GM13976 (cell line): ENCODE results near the gene MAGEA2.
"Not testable (repeated sequence)": the region's sequence is repeated elsewhere in the genome, so short reads cannot be mapped to it uniquely, and the experiment has no call there.

Source experiments
- DNase-seq: peaks from one replicate; pipeline ENCODE4 v3.0.0; 2012; ENCODE audit warnings: low spot score
- in situ Hi-C: fragments of 300-500 bp; cut with MboI; formaldehyde crosslinking; loops from one replicate; pipeline ENCODE4 v1.12.0; 2022; ENCODE audit warnings: low sequenced_read_pairs, mixed read lengths, inconsistent platforms; ENCODE audit not compliant: unreplicated experiment
- TF ChIP-seq, protein P1 (sequence below): IDR thresholded peaks from 2 replicates; pipeline ENCODE4 v1.5.1; 2012; ENCODE audit warnings: borderline replicate concordance, mild to moderate bottlenecking; ENCODE audit not compliant: insufficient read depth; ENCODE audit errors: extremely low read depth, missing control alignments, control extremely low read depth

The MAGEA2 gene

GRCh38 chrX:152735860-152736511 lies 17.7 kb downstream of the MAGEA2 start:
- TF ChIP-seq, protein P1, sequence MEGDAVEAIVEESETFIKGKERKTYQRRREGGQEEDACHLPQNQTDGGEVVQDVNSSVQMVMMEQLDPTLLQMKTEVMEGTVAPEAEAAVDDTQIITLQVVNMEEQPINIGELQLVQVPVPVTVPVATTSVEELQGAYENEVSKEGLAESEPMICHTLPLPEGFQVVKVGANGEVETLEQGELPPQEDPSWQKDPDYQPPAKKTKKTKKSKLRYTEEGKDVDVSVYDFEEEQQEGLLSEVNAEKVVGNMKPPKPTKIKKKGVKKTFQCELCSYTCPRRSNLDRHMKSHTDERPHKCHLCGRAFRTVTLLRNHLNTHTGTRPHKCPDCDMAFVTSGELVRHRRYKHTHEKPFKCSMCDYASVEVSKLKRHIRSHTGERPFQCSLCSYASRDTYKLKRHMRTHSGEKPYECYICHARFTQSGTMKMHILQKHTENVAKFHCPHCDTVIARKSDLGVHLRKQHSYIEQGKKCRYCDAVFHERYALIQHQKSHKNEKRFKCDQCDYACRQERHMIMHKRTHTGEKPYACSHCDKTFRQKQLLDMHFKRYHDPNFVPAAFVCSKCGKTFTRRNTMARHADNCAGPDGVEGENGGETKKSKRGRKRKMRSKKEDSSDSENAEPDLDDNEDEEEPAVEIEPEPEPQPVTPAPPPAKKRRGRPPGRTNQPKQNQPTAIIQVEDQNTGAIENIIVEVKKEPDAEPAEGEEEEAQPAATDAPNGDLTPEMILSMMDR: no peak
- no peak for DNase-seq
- in situ Hi-C loops: no loop called here

GRCh38 chrX:152735101-152735500 lies 18.5 kb downstream of the MAGEA2 start:
- in situ Hi-C loops: no loop called here
- TF ChIP-seq, protein P1: no peak
- DNase-seq: no peak

DNA sequence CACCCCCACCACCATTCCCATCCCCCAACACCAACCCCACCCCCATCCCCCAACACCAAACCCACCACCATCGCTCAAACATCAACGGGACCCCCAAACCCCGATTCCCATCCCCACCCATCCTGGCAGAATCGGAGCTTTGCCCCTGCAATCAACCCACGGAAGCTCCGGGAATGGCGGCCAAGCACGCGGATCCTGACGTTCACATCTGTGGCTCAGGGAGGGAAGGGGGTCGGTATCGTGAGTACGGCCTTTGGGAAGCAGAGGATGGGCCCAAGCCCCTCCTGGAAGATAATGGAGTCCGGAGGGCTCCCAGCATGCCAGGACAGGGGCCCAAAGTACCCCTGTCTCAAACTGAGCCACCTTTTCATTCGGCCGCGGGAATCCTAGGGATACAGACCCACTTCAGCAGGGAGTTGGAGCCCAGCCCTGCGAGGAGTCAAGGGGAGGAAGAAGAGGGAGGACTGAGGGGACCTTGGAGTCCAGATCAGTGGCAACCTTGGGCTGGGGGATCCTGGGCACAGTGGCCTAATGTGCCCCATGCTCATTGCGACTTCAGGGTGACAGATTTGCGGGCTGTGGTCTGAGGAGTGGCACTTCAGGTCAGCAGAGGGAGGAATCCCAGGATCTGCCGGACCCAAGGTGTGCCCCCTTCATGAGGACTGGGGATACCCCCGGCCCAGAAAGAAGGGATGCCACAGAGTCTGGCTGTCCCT lies 19.3 kb downstream of the MAGEA2 start:
- DNase-seq, in situ Hi-C loops: not testable (repeated sequence)

- DNase-seq: no peak
- in situ Hi-C loops: no loop called here
- TF ChIP-seq, protein P1: no peak
These were observed 20.2 kb downstream of the MAGEA2 start, which contains the start of the genes CSAG1 and MAGEA12 for GRCh38 chrX:152733261-152733975. Gene CSAG1, minus strand, starts transcription at chrX:152733721. Its CDS starts 1,261 bp downstream, at chrX:152732460. Gene MAGEA12, plus strand, starts transcription at chrX:152733757. Its CDS starts 2,405 bp downstream, at chrX:152736162.

DNA sequence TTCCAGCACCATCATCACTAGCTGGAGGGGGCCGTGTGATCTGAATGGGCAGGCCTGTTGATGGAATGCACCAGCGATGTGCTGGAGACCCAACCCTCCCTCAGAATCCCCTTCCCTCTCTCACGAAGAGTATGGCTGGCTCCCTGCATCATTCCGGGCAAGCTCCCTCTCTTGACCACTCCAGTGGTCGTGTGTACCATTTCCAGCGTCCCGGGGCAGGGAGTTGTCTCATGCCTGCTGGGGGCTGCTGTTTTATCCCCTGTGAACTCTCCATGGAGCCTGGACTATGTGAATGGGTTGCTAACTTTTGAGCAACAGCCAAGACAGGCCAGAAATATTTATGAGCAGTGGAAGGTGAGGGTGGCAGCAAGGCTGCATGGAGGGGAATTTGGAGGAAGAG lies 28.2 kb downstream of the MAGEA2 start:
- no peak for DNase-seq
- TF ChIP-seq, protein P1: no peak
- in situ Hi-C loops: no loop called here

- in situ Hi-C loops: not testable (repeated sequence)
These were observed 39.5 kb downstream of the MAGEA2 start, which contains the start of gene MAGEA2B for GRCh38 chrX:152713815-152714787. Gene MAGEA2B, plus strand, starts transcription at chrX:152714628. Its CDS starts 2,479 bp downstream, at chrX:152717107.

GRCh38 chrX:152713195-152713594 lies 40.4 kb downstream of the MAGEA2 start:
- in situ Hi-C loops, DNase-seq: not testable (repeated sequence)

More at GRCh38 chrX:152713815-152714787, 39.5 kb downstream of the MAGEA2 start, which contains the start of gene MAGEA2B:
- DNase-seq: not testable (repeated sequence)

GRCh38 chrX:152709173-152709572 lies 44.5 kb downstream of the MAGEA2 start, which contains the start of gene CSAG2:
Gene CSAG2, minus strand, starts transcription at chrX:152709273. Its CDS starts 161 bp downstream, at chrX:152709112.
- DNase-seq, in situ Hi-C loops: not testable (repeated sequence)

- in situ Hi-C loops, DNase-seq: not testable (repeated sequence)
These were observed 47.1 kb downstream of the MAGEA2 start for GRCh38 chrX:152706500-152706899.

- in situ Hi-C loops, DNase-seq: not testable (repeated sequence)
These were observed 53.3 kb downstream of the MAGEA2 start for GRCh38 chrX:152700390-152700789.
